ENCODE measurements around the gene MRPS15.

Gene MRPS15

DNA sequence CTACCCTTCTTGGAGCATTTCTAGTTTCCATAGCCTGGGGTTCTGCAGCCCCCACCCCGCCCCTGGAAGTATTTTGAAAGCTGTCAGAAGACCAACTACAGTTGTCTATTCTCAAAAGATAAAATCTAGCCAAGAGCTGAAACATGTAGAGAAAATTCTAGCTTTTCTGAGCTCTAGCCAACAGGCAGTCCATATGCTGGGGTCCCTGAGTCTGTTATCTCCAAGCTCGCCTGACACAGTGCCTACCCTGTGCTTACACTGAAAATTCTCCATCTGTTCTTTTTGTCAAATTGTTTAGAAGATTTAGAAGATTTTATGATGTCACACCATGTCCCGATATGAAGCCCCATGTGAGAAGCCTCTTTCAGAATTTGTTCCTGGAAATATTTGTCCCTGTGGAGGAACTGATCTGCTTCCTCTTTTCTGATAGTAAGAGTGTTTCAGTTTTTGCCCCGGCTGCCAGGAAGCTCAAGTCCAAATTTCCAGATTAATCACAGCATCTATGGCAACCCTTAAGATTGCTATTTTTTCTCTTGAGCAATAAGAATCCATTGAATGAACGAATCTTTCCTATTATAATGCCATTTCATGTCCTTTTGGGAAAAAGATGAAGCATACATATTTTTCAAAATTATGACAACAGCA is 42.2 kb upstream of the MRPS15 start (continued):
- TF ChIP-seq, protein P1, sequence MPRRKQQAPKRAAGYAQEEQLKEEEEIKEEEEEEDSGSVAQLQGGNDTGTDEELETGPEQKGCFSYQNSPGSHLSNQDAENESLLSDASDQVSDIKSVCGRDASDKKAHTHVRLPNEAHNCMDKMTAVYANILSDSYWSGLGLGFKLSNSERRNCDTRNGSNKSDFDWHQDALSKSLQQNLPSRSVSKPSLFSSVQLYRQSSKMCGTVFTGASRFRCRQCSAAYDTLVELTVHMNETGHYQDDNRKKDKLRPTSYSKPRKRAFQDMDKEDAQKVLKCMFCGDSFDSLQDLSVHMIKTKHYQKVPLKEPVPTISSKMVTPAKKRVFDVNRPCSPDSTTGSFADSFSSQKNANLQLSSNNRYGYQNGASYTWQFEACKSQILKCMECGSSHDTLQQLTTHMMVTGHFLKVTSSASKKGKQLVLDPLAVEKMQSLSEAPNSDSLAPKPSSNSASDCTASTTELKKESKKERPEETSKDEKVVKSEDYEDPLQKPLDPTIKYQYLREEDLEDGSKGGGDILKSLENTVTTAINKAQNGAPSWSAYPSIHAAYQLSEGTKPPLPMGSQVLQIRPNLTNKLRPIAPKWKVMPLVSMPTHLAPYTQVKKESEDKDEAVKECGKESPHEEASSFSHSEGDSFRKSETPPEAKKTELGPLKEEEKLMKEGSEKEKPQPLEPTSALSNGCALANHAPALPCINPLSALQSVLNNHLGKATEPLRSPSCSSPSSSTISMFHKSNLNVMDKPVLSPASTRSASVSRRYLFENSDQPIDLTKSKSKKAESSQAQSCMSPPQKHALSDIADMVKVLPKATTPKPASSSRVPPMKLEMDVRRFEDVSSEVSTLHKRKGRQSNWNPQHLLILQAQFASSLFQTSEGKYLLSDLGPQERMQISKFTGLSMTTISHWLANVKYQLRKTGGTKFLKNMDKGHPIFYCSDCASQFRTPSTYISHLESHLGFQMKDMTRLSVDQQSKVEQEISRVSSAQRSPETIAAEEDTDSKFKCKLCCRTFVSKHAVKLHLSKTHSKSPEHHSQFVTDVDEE (CRISPR knock-in tag; IDR thresholded peaks at IDR 0.05): no peak
- TF ChIP-seq BACH2 (CRISPR knock-in tag; IDR thresholded peaks at IDR 0.05; ENCODE audit: borderline replicate concordance) (no peak), TOX (CRISPR knock-in tag; IDR thresholded peaks at IDR 0.05; ENCODE audit: borderline replicate concordance) (no peak), SNAI2 (CRISPR knock-in tag; IDR thresholded peaks at IDR 0.05) (no peak), PPARA (CRISPR knock-in tag; IDR thresholded peaks at IDR 0.05; ENCODE audit: borderline replicate concordance) (no peak), ISL1 (CRISPR knock-in tag; IDR thresholded peaks at IDR 0.05) (no peak), ZNF8 (CRISPR knock-in tag; IDR thresholded peaks at IDR 0.05) (no peak), ZFP30 (CRISPR knock-in tag; IDR thresholded peaks at IDR 0.05) (no peak), OSR1 (CRISPR knock-in tag; IDR thresholded peaks at IDR 0.05) (no peak), ZNF565 (CRISPR knock-in tag; conservative IDR thresholded peaks at IDR 0.05; ENCODE audit: low read depth) (no peak), ESRRG (CRISPR knock-in tag; IDR thresholded peaks at IDR 0.05) (no peak)

DNA sequence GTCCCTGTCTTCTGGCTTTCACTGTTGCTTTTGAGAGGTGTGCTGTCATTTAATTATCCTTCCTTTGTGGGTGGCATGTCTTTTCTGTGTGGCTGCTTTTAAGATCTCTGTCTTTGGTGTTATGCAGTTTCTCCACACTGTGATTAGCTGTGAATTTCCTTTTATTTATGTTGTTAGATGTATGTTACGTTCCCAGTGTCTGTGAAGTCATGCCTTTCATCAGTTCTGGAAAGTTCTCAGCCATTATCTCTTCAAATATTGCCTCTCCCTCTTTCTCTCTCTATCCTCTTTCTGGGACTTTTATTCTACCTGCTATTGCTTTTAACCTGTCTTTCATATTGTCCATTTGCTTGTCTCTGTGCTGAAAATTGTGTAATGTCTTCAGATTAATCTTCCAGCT is 39.5 kb upstream of the MRPS15 start:
- no peak for ATAC-seq
- TF ChIP-seq, protein P2, sequence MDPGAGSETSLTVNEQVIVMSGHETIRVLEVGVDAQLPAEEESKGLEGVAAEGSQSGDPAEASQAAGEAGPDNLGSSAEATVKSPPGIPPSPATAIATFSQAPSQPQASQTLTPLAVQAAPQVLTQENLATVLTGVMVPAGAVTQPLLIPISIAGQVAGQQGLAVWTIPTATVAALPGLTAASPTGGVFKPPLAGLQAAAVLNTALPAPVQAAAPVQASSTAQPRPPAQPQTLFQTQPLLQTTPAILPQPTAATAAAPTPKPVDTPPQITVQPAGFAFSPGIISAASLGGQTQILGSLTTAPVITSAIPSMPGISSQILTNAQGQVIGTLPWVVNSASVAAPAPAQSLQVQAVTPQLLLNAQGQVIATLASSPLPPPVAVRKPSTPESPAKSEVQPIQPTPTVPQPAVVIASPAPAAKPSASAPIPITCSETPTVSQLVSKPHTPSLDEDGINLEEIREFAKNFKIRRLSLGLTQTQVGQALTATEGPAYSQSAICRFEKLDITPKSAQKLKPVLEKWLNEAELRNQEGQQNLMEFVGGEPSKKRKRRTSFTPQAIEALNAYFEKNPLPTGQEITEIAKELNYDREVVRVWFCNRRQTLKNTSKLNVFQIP (CRISPR knock-in tag; IDR thresholded peaks at IDR 0.05; ENCODE audit: borderline replicate concordance, low read depth): no peak
- TF ChIP-seq ZC3H10 (CRISPR knock-in tag; IDR thresholded peaks at IDR 0.05) (no peak), ZNF8 (CRISPR knock-in tag; IDR thresholded peaks at IDR 0.05) (no peak), ARNTL (CRISPR knock-in tag; IDR thresholded peaks at IDR 0.05; ENCODE audit: borderline replicate concordance, low read depth) (no peak), TOX (CRISPR knock-in tag; IDR thresholded peaks at IDR 0.05; ENCODE audit: borderline replicate concordance) (no peak), ZNF565 (CRISPR knock-in tag; conservative IDR thresholded peaks at IDR 0.05; ENCODE audit: low read depth) (no peak), RARB (CRISPR knock-in tag; IDR thresholded peaks at IDR 0.05) (no peak), PPARA (CRISPR knock-in tag; IDR thresholded peaks at IDR 0.05; ENCODE audit: borderline replicate concordance) (no peak), ZFP3 (CRISPR knock-in tag; IDR thresholded peaks at IDR 0.05) (no peak), GLIS3 (CRISPR knock-in tag; IDR thresholded peaks at IDR 0.05) (no peak), ESRRG (CRISPR knock-in tag; IDR thresholded peaks at IDR 0.05) (no peak), ZFP30 (CRISPR knock-in tag; IDR thresholded peaks at IDR 0.05) (no peak), TCF4 (CRISPR knock-in tag; IDR thresholded peaks at IDR 0.05; ENCODE audit: borderline replicate concordance) (no peak), CSDC2 (CRISPR knock-in tag; IDR thresholded peaks at IDR 0.05) (no peak), SNAI2 (CRISPR knock-in tag; IDR thresholded peaks at IDR 0.05) (no peak)
- TF ChIP-seq, protein P3, sequence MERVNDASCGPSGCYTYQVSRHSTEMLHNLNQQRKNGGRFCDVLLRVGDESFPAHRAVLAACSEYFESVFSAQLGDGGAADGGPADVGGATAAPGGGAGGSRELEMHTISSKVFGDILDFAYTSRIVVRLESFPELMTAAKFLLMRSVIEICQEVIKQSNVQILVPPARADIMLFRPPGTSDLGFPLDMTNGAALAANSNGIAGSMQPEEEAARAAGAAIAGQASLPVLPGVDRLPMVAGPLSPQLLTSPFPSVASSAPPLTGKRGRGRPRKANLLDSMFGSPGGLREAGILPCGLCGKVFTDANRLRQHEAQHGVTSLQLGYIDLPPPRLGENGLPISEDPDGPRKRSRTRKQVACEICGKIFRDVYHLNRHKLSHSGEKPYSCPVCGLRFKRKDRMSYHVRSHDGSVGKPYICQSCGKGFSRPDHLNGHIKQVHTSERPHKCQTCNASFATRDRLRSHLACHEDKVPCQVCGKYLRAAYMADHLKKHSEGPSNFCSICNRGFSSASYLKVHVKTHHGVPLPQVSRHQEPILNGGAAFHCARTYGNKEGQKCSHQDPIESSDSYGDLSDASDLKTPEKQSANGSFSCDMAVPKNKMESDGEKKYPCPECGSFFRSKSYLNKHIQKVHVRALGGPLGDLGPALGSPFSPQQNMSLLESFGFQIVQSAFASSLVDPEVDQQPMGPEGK (CRISPR knock-in tag; IDR thresholded peaks at IDR 0.05; ENCODE audit: borderline replicate concordance): no peak
- TF ChIP-seq, protein P1 (CRISPR knock-in tag; IDR thresholded peaks at IDR 0.05): no peak

DNA sequence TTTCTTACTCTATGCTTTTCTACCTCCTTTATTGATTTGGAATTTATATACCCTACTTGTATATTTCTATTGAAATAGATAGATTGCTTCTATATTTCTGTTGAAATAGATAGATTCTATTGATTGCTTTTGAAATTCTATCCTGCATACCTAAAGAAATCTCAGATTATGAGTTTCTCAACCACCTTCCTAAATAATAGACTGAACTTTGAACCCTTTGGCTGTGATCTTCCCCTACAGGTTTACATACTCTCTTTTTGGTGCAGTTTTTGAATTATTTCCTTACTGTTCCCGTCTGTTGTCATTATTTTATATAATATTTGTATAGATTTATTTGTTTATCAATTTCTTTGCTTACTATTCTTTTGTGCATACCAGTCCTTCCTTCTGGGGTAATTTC is 39.0 kb upstream of the MRPS15 start:
- TF ChIP-seq PPARA (CRISPR knock-in tag; IDR thresholded peaks at IDR 0.05; ENCODE audit: borderline replicate concordance): no peak
- TF ChIP-seq OSR1 (CRISPR knock-in tag; IDR thresholded peaks at IDR 0.05): no peak
- TF ChIP-seq, protein P2 (CRISPR knock-in tag; IDR thresholded peaks at IDR 0.05; ENCODE audit: borderline replicate concordance, low read depth): no peak
- TF ChIP-seq CSDC2 (CRISPR knock-in tag; IDR thresholded peaks at IDR 0.05): no peak
- TF ChIP-seq, protein P1 (CRISPR knock-in tag; IDR thresholded peaks at IDR 0.05): no peak
- no peak for ATAC-seq

All from SK-N-SH treated with all-trans-retinoic acid at 6 μM for 48 hours (cell line).